ENCODE results near the gene FOXI3.

Gene FOXI3

DNA sequence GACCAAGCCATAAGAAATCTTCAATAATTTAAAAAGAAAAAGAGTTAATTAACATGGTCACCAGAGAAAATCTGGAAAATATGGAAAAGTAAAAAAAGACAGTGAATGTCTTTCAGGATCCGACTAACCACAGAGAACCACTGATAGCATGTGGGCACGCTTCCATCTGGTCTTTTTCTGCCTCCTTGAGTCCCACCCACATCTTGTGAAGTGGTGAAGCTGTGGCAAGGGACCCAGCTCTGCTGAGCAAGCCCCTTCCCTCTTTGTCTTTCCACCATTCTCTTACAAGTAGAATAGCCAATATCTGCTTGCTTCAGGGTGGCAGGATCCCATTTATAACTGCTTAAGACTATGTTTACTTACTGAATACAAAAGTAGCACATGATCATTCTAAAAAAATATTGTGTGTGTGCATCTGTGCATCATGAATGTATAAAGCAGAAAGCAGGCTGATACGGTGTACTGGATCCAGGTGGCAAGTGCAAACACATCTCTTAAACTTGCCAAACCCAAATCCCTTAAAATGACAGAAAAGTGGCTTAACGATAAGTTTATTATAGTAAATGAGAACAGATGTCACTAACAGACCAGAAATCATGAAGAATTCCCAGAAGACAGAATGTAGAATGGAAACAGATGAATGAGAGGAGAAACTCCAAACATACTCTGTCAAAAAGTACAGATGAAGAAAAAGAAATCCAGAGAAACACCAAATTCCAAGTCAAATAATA is 52.3 kb downstream of the FOXI3 start:
- TF ChIP-seq, protein P1, sequence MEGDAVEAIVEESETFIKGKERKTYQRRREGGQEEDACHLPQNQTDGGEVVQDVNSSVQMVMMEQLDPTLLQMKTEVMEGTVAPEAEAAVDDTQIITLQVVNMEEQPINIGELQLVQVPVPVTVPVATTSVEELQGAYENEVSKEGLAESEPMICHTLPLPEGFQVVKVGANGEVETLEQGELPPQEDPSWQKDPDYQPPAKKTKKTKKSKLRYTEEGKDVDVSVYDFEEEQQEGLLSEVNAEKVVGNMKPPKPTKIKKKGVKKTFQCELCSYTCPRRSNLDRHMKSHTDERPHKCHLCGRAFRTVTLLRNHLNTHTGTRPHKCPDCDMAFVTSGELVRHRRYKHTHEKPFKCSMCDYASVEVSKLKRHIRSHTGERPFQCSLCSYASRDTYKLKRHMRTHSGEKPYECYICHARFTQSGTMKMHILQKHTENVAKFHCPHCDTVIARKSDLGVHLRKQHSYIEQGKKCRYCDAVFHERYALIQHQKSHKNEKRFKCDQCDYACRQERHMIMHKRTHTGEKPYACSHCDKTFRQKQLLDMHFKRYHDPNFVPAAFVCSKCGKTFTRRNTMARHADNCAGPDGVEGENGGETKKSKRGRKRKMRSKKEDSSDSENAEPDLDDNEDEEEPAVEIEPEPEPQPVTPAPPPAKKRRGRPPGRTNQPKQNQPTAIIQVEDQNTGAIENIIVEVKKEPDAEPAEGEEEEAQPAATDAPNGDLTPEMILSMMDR (IDR thresholded peaks at IDR 0.05; ENCODE audit: low read depth, low read length, missing control alignments) = no peak

DNA sequence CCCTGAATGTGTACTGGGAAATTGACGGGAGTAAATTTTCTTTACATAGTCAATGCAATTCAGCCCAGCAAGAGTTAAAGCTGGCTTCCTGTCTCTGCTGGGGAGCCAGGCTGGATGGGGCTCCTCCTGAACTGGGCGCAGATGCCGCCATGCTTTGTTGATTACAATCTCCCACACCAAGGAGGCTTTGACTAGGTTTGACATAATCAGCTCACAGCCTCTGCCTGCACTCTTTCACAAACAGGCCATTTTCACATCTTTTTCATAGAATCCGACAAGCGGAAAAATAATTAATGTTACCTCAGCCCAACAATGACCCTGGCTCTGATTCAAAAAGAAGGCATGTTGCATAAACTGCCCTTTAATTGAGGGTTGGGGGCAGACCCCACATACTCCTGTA is 54.3 kb downstream of the FOXI3 start:
- DNase-seq (ENCODE audit: extremely low read depth, low read depth) = no peak
- no peak overlapping the region for H3K4me3 ChIP-seq (replicated peaks; ENCODE audit: low read depth, low read length)
- TF ChIP-seq, protein P1 (IDR thresholded peaks at IDR 0.05; ENCODE audit: low read depth, low read length, missing control alignments) = no peak

More for the DNA sequence above, 52.3 kb downstream of the FOXI3 start:
- no peak for DNase-seq (ENCODE audit: extremely low read depth, low read depth)
- no peak overlapping the region for H3K4me3 ChIP-seq (replicated peaks; ENCODE audit: low read depth, low read length)

All from HFF-Myc (cell line).